HEK293 (cell line): Measurements from ENCODE around the gene ERI3.

Source experiments
- CTCF ChIA-PET: fragments of 350-600 bp; formaldehyde crosslinking; extraction: SDS; loops from one replicate; lab custom pipeline; 2021; ENCODE audit warnings: antibody characterized with exemption; lab: Yijun Ruan, JAX
- POLR2A ChIA-PET: fragments of 300-600 bp; formaldehyde crosslinking; extraction: SDS; loops from one replicate; lab custom pipeline; 2020; ENCODE audit warnings: antibody characterized with exemption, inconsistent platforms; lab: Yijun Ruan, JAX
- H3K27ac ChIP-seq: fragments of 200-500 bp; sonication (Bioruptor generic); 2 replicates; pipeline ENCODE4 v1.5.1; 2014; ENCODE audit warnings: low read depth, low read length, control low read depth, inconsistent platforms; ENCODE audit errors: extremely low read depth
- H3K36me3 ChIP-seq, 2 experiments: fragments of 200-500 bp in 1 of 2; sonication (Bioruptor generic) in 1 of 2; 1 replicate in 1 of 2; 2 replicates in 1 of 2; pipeline ENCODE4 v1.5.1; 2014 to 2017; ENCODE audit warnings: inconsistent platforms in 2 of 2, low read length in 2 of 2; ENCODE audit not compliant: control insufficient read depth in 2 of 2, insufficient read depth in 1 of 2
- H3K4me1 ChIP-seq: fragments of 200-500 bp; sonication (Bioruptor generic); 2 replicates; pipeline ENCODE4 v1.5.1; 2014; ENCODE audit warnings: mild to moderate bottlenecking, low read length, inconsistent platforms; ENCODE audit not compliant: control insufficient read depth, insufficient read depth
- H3K4me3 ChIP-seq: 2 replicates; pipeline ENCODE4 v1.5.1; 2011; ENCODE audit warnings: low read depth, mild to moderate bottlenecking, control low read depth, low read length, moderate library complexity
- H3K9me3 ChIP-seq: fragments of 200-500 bp; sonication (Bioruptor generic); 2 replicates; pipeline ENCODE4 v1.5.1; 2014; ENCODE audit warnings: low read depth, low read length, inconsistent platforms; ENCODE audit not compliant: control insufficient read depth, insufficient read depth
- GLI4 ChIP-seq: fragments of 450-650 bp; formaldehyde crosslinking; IDR thresholded peaks from 2 replicates; pipeline ENCODE4 v1.5.1; 2016; ENCODE audit warnings: missing biosample characterization, missing genetic modification characterization
- HIC1 ChIP-seq: fragments of 450-650 bp; formaldehyde crosslinking; IDR thresholded peaks from 2 replicates; pipeline ENCODE4 v1.5.1; 2016; ENCODE audit warnings: missing biosample characterization, missing genetic modification characterization
- MYNN ChIP-seq: fragments of 450-650 bp; formaldehyde crosslinking; IDR thresholded peaks from 2 replicates; pipeline ENCODE4 v1.5.1; 2016; ENCODE audit warnings: missing biosample characterization, missing genetic modification characterization, borderline replicate concordance
- SALL2 ChIP-seq: fragments of 450-650 bp; formaldehyde crosslinking; IDR thresholded peaks from 2 replicates; pipeline ENCODE4 v1.5.0; 2017; ENCODE audit warnings: missing biosample characterization, mild to moderate bottlenecking, missing genetic modification characterization, borderline replicate concordance
- YY1 ChIP-seq: fragments of 450-650 bp; formaldehyde crosslinking; IDR thresholded peaks from 2 replicates; pipeline ENCODE4 v1.5.1; 2018; ENCODE audit warnings: missing biosample characterization, missing genetic modification characterization
- ZNF132 ChIP-seq: fragments of 450-650 bp; formaldehyde crosslinking; IDR thresholded peaks from 2 replicates; pipeline ENCODE4 v1.5.1; 2017; ENCODE audit warnings: missing biosample characterization, missing genetic modification characterization, borderline replicate concordance
- ZNF138 ChIP-seq: fragments of 450-650 bp; formaldehyde crosslinking; IDR thresholded peaks from 2 replicates; pipeline ENCODE4 v1.5.1; 2016; ENCODE audit warnings: missing biosample characterization, missing genetic modification characterization, borderline replicate concordance
- ZNF19 ChIP-seq: fragments of 450-650 bp; formaldehyde crosslinking; IDR thresholded peaks from 2 replicates; pipeline ENCODE4; 2016; ENCODE audit warnings: missing biosample characterization, missing genetic modification characterization, low read depth
- ZNF202 ChIP-seq: fragments of 450-650 bp; formaldehyde crosslinking; IDR thresholded peaks from 2 replicates; pipeline ENCODE4 v1.5.1; 2016; ENCODE audit warnings: missing biosample characterization, missing genetic modification characterization, borderline replicate concordance
- ZNF433 ChIP-seq: fragments of 450-650 bp; formaldehyde crosslinking; IDR thresholded peaks from 2 replicates; pipeline ENCODE4 v1.5.1; 2016; ENCODE audit warnings: missing biosample characterization, missing genetic modification characterization, low read depth
- ZNF513 ChIP-seq: fragments of 450-650 bp; IDR thresholded peaks from 2 replicates; pipeline ENCODE4 v1.5.1; 2018; ENCODE audit warnings: missing biosample characterization, missing genetic modification characterization
- ZNF544 ChIP-seq: fragments of 450-650 bp; formaldehyde crosslinking; IDR thresholded peaks from 2 replicates; pipeline ENCODE4 v1.5.0; 2017; ENCODE audit warnings: missing biosample characterization, missing genetic modification characterization
- ZNF548 ChIP-seq: fragments of 450-650 bp; formaldehyde crosslinking; IDR thresholded peaks from 2 replicates; pipeline ENCODE4 v1.5.1; 2016; ENCODE audit warnings: missing biosample characterization, missing genetic modification characterization
- ZNF560 ChIP-seq: fragments of 450-650 bp; formaldehyde crosslinking; IDR thresholded peaks from 2 replicates; pipeline ENCODE4 v1.5.1; 2017; ENCODE audit warnings: missing biosample characterization, missing genetic modification characterization, borderline replicate concordance
- ZNF571 ChIP-seq: fragments of 450-650 bp; formaldehyde crosslinking; IDR thresholded peaks from 2 replicates; pipeline ENCODE4 v1.5.0; 2017; ENCODE audit warnings: missing biosample characterization, missing genetic modification characterization
- ZNF621 ChIP-seq: fragments of 450-650 bp; formaldehyde crosslinking; IDR thresholded peaks from 2 replicates; pipeline ENCODE4 v1.5.1; 2017; ENCODE audit warnings: missing biosample characterization, missing genetic modification characterization
- ZNF623 ChIP-seq: fragments of 450-650 bp; formaldehyde crosslinking; IDR thresholded peaks from 2 replicates; pipeline ENCODE4 v1.5.1; 2016; ENCODE audit warnings: missing biosample characterization, missing genetic modification characterization
- ZNF624 ChIP-seq: fragments of 450-650 bp; formaldehyde crosslinking; IDR thresholded peaks from 2 replicates; pipeline ENCODE4 v1.5.1; 2017; ENCODE audit warnings: missing biosample characterization, missing genetic modification characterization
- ZNF626 ChIP-seq: fragments of 450-650 bp; sonication (Bioruptor Pico); formaldehyde crosslinking; IDR thresholded peaks from 2 replicates; pipeline ENCODE4 v1.5.1; 2018; ENCODE audit warnings: missing biosample characterization, missing genetic modification characterization, inconsistent platforms
- ZSCAN23 ChIP-seq: fragments of 450-650 bp; formaldehyde crosslinking; IDR thresholded peaks from 2 replicates; pipeline ENCODE4 v1.5.1; 2016; ENCODE audit warnings: missing biosample characterization, missing genetic modification characterization

ERI3 gene

GRCh38 chr1:44230796-44231195, 124.3 kb downstream of the ERI3 start:
- H3K27ac ChIP-seq, result no peak overlapping the region
- CTCF ChIA-PET, result interaction anchor here (5.7 kb wide), 1 partner anchor 13 kb away, joined by 29 read pairs; no protein-coding TSS in a partner anchor

GRCh38 chr1:44229435-44230167, 125.5 kb downstream of the ERI3 start:
- CTCF ChIA-PET, result interaction anchor here (5.7 kb wide), 1 partner anchor 12 kb away, joined by 29 read pairs; no protein-coding TSS in a partner anchor
- POLR2A ChIA-PET, result no interaction called here
- no peaks in the 10 kb centered on the region; the same call in 1 of the 2 replicates for H3K4me1 ChIP-seq
- peaks cover 0 to 61% of the 10 kb centered on the region in 2 experiments; a peak in 2 of 3 replicates for H3K36me3 ChIP-seq
- no peak for TF ChIP-seq ZNF202
- TF ChIP-seq HIC1, result no peak
- TF ChIP-seq ZNF132 (tag by site-specific recombination), result no peak
- no peaks in the 10 kb centered on the region for H3K9me3 ChIP-seq
- no peak overlapping the region for H3K4me3 ChIP-seq
- H3K27ac ChIP-seq, result no peak overlapping the region

More at GRCh38 chr1:44230796-44231195, 124.3 kb downstream of the ERI3 start:
- Histone ChIP-seq H3K4me1 (no peaks in the 10 kb centered on the region; the same call in 1 of the 2 replicates), H3K36me3 (peaks cover 0 to 57% of the 10 kb centered on the region in 2 experiments; a peak in 2 of 3 replicates), H3K4me3 (no peak overlapping the region), H3K9me3 (no peaks in the 10 kb centered on the region)
- POLR2A ChIA-PET, result no interaction called here
- no peak for TF ChIP-seq ZNF621 (tag by site-specific recombination)

- POLR2A ChIA-PET, result no interaction called here
- H3K9me3 ChIP-seq, result no peaks in the 10 kb centered on the region
- TF ChIP-seq ZNF624 (no peak), YY1 (tag by site-specific recombination) (no peak), MYNN (no peak), ZNF433 (tag by site-specific recombination) (no peak), ZNF544 (tag by site-specific recombination) (no peak), ZNF513 (no peak), SALL2 (tag by site-specific recombination) (no peak), ZNF623 (no peak)
- no peak overlapping the region for H3K27ac ChIP-seq
- no peak overlapping the region for H3K4me3 ChIP-seq
- CTCF ChIA-PET, result interaction anchor here (5.7 kb wide), 1 partner anchor 10 kb away, joined by 29 read pairs; no protein-coding TSS in a partner anchor
- H3K4me1 ChIP-seq, result no peaks in the 10 kb centered on the region
- H3K36me3 ChIP-seq, result peaks cover 0 to 61% of the 10 kb centered on the region in 2 experiments; a peak in 2 of 3 replicates
These were observed 126.8 kb downstream of the ERI3 start for GRCh38 chr1:44228218-44228617.

DNA sequence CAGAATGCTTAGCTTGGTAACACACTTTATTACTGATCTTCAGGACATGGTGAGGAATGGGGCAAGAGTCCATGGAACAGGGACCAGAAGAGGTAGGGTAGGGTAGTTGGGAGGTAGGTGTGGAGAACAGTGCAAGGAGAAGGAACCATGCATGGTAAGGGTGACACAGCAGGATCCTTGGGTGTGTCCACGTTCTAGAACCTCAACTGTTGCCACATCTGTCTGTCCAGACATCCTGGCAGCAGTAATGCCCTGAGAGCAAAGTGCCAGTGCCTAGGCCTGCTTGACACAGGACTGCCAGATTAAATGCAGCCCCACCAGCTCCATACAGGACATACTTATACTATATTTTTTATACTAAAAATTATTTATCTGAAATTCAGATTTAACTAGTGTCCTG, 127.8 kb downstream of the ERI3 start:
- Histone ChIP-seq H3K36me3 (peaks cover 0 to 60% of the 10 kb centered on the region in 2 experiments; a peak in 2 of 3 replicates), H3K4me1 (no peaks in the 10 kb centered on the region), H3K9me3 (no peaks in the 10 kb centered on the region), H3K27ac (no peak overlapping the region), H3K4me3 (no peak overlapping the region)
- ChIA-PET CTCF (interaction anchor here (0.6 to 5.7 kb wide), 3 partner anchors 9 to 367 kb away, joined by 3 to 29 read pairs (median 5); no protein-coding TSS in a partner anchor), POLR2A (no interaction called here)
- TF ChIP-seq GLI4 (tag by site-specific recombination) (no peak), ZNF138 (no peak), ZSCAN23 (no peak), ZNF548 (tag by site-specific recombination) (no peak), SALL2 (tag by site-specific recombination) (no peak), ZNF571 (tag by site-specific recombination) (no peak), ZNF19 (tag by site-specific recombination) (no peak), ZNF132 (tag by site-specific recombination) (no peak), ZNF626 (tag by site-specific recombination) (no peak), ZNF560 (tag by site-specific recombination) (no peak)
